Measurements from ENCODE around the gene PGAM5. TPM values are rescaled to one million over a fixed set of nuclear protein-coding genes. Genes with fewer than 3 reads are reported as not detected.

The PGAM5 gene
- total RNA-seq: 33.0 and 67.1 TPM in 2 replicates

GRCh38 chr12:132710405-132711079 is at the start of gene PGAM5:
PGAM5 (plus strand) TSS chr12:132710842; CDS start chr12:132710877, 35 bp downstream.

GRCh38 chr12:132687211-132688164 is 23.2 kb upstream of the PGAM5 start, which contains the start of the genes POLE and PXMP2:
POLE (minus strand) TSS chr12:132687342; CDS start chr12:132687315, 27 bp downstream.
PXMP2 (plus strand) TSS chr12:132687587; CDS start chr12:132687671, 84 bp downstream.

GRCh38 chr12:132761032-132761920 is 50.6 kb downstream of the PGAM5 start, which contains the start of gene ANKLE2:
ANKLE2 (minus strand) TSS chr12:132761832; CDS start chr12:132761798, 34 bp downstream.

Other genes with a start within 250 kb of the PGAM5 start
- 25.1 and 32.9 TPM in 2 replicates for gene FBRSL1, start 220.7 kb upstream of the PGAM5 start, total RNA-seq
- gene LRCOL1, start 100.3 kb upstream of the PGAM5 start, total RNA-seq: 1.1 TPM in 1 of 2 replicates, not detected in the other
- not detected in 2 replicates for gene P2RX2, start 92.1 kb upstream of the PGAM5 start, total RNA-seq
- gene POLE, start 23.5 kb upstream of the PGAM5 start, total RNA-seq: 11.9 and 41.4 TPM in 2 replicates
- gene PXMP2, start 23.3 kb upstream of the PGAM5 start, total RNA-seq: 28.9 and 36.2 TPM in 2 replicates
- 69.8 and 86.2 TPM in 2 replicates for gene ANKLE2, start 51.0 kb downstream of the PGAM5 start, total RNA-seq
- 49.3 and 62.2 TPM in 2 replicates for gene GOLGA3, start 118.0 kb downstream of the PGAM5 start, total RNA-seq
- gene CHFR, start 176.8 kb downstream of the PGAM5 start, total RNA-seq: 31.0 and 44.1 TPM in 2 replicates
- 3.7 and 5.1 TPM in 2 replicates for gene ZNF605, start 245.5 kb downstream of the PGAM5 start, total RNA-seq

Data from mesangial cell (primary cell).